WERI-Rb-1 (cell line): ENCODE results near the gene NADK.
"Not testable (repeated sequence)": the region's sequence is repeated elsewhere in the genome, so short reads cannot be mapped to it uniquely, and the experiment has no call there.

Source experiments
- DNase-seq: peaks from one replicate; pipeline ENCODE4 v3.0.0-alpha.2; 2020
- H3K27ac ChIP-seq: fragments of 250-450 bp; sonication (Bioruptor Pico); 2 replicates; pipeline ENCODE4 v1.5.1; 2020; ENCODE audit warnings: mild to moderate bottlenecking, moderate library complexity
- H3K27me3 ChIP-seq: fragments of 250-450 bp; sonication (Bioruptor Pico); 2 replicates; pipeline ENCODE4 v1.5.1; 2021; ENCODE audit warnings: mild to moderate bottlenecking, low read depth, moderate library complexity; ENCODE audit not compliant: insufficient read depth, severe bottlenecking
- H3K36me3 ChIP-seq: fragments of 250-450 bp; sonication (Bioruptor Pico); 2 replicates; pipeline ENCODE4 v1.5.1; 2020; ENCODE audit warnings: mild to moderate bottlenecking, moderate library complexity
- H3K4me3 ChIP-seq: 2 replicates; pipeline ENCODE4 v1.5.1; 2011; ENCODE audit warnings: low read depth, mild to moderate bottlenecking, control low read depth, low read length
- H3K9me3 ChIP-seq: fragments of 250-450 bp; sonication (Bioruptor Pico); 2 replicates; pipeline ENCODE4 v1.5.1; 2021; ENCODE audit warnings: mild to moderate bottlenecking, moderate library complexity; ENCODE audit not compliant: severe bottlenecking
- TF ChIP-seq, protein P1 (sequence below): IDR thresholded peaks from 2 replicates; pipeline ENCODE4 v1.5.1; 2011; ENCODE audit warnings: low read depth, mild to moderate bottlenecking, control low read depth, inconsistent platforms, low read length

NADK gene

GRCh38 chr1:1732381-1732780 lies 45.9 kb downstream of the NADK start:
- Histone ChIP-seq H3K36me3 (peaks cover 20% of the 10 kb centered on the region), H3K27ac (no peak overlapping the region), H3K9me3 (no peaks in the 10 kb centered on the region), H3K4me3 (no peak overlapping the region), H3K27me3 (no peaks in the 10 kb centered on the region)
- TF ChIP-seq, protein P1, sequence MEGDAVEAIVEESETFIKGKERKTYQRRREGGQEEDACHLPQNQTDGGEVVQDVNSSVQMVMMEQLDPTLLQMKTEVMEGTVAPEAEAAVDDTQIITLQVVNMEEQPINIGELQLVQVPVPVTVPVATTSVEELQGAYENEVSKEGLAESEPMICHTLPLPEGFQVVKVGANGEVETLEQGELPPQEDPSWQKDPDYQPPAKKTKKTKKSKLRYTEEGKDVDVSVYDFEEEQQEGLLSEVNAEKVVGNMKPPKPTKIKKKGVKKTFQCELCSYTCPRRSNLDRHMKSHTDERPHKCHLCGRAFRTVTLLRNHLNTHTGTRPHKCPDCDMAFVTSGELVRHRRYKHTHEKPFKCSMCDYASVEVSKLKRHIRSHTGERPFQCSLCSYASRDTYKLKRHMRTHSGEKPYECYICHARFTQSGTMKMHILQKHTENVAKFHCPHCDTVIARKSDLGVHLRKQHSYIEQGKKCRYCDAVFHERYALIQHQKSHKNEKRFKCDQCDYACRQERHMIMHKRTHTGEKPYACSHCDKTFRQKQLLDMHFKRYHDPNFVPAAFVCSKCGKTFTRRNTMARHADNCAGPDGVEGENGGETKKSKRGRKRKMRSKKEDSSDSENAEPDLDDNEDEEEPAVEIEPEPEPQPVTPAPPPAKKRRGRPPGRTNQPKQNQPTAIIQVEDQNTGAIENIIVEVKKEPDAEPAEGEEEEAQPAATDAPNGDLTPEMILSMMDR: no peak
- no peak for DNase-seq

- Histone ChIP-seq H3K4me3 (no peak overlapping the region), H3K27me3 (no peaks in the 10 kb centered on the region), H3K36me3 (peaks cover 17% of the 10 kb centered on the region), H3K9me3 (no peaks in the 10 kb centered on the region), H3K27ac (no peak overlapping the region)
- DNase-seq: no peak
- TF ChIP-seq, protein P1: no peak
Observed at GRCh38 chr1:1730870-1731269, 47.4 kb downstream of the NADK start.

DNA sequence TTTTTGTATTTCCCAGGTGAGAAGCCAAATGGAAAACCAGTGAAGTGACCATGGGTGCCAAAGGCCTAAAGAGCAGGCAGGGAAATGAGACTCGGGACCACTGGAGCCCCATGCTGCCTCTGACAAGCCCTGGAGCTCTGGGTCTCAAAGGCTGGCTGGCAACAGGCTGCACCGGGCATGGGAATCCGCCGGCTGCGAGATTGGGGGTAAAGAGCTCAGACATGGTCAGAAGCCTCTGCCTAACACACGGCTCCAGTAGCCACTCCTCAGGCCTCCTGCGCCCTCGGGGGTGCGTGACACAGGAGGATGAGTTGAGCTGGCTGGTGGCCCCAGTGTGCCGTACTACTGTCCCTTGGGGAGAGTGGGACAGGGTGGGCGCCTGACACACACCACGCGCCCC lies 48.0 kb downstream of the NADK start:
- H3K36me3 ChIP-seq: peaks cover 17% of the 10 kb centered on the region
- not testable (repeated sequence) for H3K9me3 ChIP-seq, H3K4me3 ChIP-seq, H3K27ac ChIP-seq, DNase-seq, H3K27me3 ChIP-seq

DNA sequence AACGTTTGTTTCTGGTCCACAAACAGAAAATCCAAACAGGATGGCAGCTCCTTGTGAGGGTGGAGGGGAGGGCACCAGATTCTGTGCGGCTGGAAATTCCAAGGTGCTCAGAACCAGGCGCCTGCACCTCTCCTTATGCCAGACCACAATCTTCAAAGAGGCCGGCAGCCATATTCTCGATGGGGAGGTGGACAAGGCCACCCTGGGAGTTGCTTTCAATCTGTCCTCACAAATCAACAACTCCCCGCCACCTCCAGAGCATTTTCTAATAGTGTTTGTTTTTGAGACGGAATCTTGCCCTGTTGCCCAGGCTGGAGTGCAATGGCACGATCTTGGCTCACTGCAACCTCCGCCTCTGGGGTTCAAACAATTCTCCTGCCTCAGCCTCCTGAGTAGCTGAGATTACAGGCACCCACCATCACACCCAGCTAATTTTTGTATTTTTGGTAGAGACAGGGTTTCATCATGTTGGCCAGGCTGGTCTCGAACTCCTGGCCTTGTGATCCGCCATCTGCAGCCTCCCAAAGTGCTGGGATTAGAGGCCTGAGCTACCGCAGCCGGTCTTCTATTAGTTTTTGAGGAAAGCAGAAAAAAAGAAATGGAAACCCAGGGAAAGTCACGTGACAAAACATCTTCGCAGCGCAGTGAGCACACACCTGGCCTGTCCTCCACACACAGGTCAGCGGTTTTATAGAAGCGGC lies 49.0 kb downstream of the NADK start:
- not testable (repeated sequence) for H3K4me3 ChIP-seq

DNA sequence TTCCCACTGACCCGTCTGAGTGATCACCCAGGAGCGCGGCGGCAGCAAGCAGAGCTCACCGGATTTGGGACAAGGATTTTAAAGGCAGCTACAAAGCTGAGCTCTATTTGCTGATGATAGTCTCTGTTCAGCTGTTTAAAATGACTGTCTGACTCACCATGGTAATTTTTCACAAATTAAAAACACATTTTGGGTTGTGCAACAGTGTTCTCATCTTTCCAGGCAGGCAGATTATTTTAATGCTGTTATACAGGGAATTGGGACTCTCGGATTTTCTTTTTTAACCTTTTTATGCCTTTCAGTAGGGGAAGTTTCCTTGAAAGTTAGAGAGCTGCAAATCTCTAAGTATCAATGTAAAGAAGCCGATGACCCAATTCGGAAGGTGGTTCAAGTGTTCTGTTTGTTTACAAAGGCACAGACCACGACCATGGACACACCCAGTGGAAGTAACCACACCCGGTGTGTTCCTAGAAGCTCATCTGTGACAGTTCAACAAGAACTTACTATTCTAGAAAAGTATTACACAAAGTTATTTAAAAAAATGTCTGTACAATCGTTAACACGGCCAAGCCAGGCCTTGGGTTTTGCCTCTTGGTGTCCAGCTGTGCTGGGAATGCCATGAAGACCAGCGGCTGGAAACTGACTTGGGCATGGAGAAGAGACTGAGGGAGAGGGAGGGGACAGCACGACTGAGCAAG lies 49.8 kb downstream of the NADK start:
- H3K36me3 ChIP-seq: peaks cover 17% of the 10 kb centered on the region
- not testable (repeated sequence) for DNase-seq, H3K9me3 ChIP-seq, H3K27me3 ChIP-seq, H3K27ac ChIP-seq, H3K4me3 ChIP-seq

More for the DNA sequence above, 49.0 kb downstream of the NADK start:
- H3K9me3 ChIP-seq, H3K27ac ChIP-seq, H3K27me3 ChIP-seq, DNase-seq: not testable (repeated sequence)
- H3K36me3 ChIP-seq: peaks cover 17% of the 10 kb centered on the region

DNA sequence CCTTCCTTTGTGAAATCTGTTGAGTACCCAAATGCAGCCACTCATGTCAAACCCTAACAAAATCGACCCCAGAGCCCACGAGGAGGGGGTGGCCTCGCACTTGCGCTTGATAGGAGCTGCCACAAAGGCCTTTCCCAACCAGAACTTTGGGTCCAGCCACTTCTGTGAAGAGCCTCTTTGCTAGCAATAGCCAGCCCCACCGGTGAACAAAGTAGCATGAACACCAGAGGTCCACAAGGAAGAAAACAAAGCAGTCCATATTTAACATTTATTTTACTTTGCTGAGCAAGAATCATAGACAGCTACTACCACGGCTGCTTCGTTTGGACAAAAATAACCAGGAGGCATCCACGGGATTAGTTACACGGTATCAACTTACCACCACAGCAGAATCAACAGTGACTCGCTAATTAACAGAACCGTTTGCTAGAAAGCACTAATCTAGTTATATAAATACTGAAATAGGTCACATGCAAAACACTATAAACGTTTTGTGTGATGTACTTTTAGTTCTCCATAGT lies 51.1 kb downstream of the NADK start:
- not testable (repeated sequence) for H3K36me3 ChIP-seq, H3K27me3 ChIP-seq, H3K27ac ChIP-seq, H3K4me3 ChIP-seq, DNase-seq, H3K9me3 ChIP-seq

DNA sequence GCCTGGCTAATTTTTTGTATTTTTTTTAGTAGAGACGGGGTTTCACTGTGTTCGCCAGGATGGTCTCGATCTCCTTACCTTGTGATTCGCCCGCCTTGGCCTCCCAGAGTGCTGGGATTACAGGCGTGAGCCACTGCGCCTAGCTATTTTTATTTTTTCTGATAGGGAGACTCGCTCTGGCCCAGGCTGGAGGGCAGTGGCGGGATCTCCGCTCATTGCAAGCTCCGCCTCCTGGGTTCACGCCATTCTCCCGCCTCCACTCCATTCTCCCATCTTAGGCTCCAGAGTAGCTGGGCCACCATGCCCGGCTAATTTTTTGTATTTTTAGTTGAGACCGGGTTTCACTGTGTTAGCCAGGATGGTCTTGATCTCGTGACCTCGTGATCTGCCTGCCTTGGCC lies 52.2 kb downstream of the NADK start:
- H3K36me3 ChIP-seq, H3K4me3 ChIP-seq, DNase-seq, H3K27me3 ChIP-seq, H3K9me3 ChIP-seq, H3K27ac ChIP-seq: not testable (repeated sequence)

DNA sequence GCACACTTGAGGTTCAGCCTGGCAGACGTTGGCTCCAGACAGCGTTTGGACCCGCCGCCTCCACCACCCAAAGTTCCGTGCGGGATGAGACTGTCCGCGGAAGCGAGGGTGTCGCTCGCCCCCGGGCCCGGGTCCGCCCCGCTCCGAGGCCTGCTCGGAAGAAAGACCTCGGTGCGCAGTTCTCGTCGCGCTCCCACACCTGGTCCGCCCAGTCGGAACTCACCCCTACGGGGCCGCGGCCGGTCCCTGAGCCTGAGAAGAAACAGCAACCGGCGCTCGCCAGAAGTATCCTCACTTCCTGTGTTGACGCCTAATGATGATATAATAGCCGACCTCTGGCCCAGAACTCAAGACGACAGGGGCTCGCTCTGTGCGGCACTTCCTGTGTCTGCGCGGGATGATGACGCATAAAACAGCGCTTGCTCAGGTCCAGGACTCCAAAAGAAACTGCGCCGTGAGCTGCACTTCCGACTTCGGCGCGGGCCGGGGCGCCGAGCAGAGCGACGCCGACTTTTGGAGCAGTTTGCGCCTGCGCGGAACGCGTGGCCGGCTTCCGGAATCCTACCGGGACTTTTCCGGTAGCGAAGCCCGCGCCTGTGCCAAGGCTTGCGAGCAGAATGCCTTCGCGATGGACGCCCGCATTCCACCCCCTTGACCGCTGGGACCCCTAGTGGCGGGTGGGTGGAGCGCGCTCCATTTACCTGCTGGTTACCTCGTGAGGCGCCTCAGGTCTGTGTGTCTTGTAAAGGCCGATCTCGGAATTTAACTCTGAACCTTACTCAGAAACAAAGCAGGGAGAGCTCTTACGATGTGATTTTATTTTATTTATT lies 54.0 kb downstream of the NADK start, which contains the start of gene CDK11A:
TSS of gene CDK11A (minus strand) at position 323 of the 830 bp plus-strand sequence. CDS start 1,539 bp downstream, outside the sequence.
- peaks cover 18% of the 10 kb centered on the region for H3K36me3 ChIP-seq
- DNase-seq: peak; percentile 96
- peak within 1 kb of the TSS; percentile 76 for H3K4me3 ChIP-seq
- peak within 1 kb of the TSS; percentile 77 for H3K27ac ChIP-seq
- H3K9me3 ChIP-seq, H3K27me3 ChIP-seq: not testable (repeated sequence)
- TF ChIP-seq, protein P1: 0 out of 2 replicates have a peak, but pooled peaks have one; percentile 6
